SK-N-MC (cell line): ENCODE results near the gene RBMS3.

Experiments used
- DNase-seq: peaks from one replicate; pipeline ENCODE4 v3.0.0-alpha.2; 2011; ENCODE audit warnings: low read depth, low spot score
- H3K27ac ChIP-seq: fragments of 200-600 bp; sonication (generic); 2 replicates; pipeline ENCODE4 v1.5.1; 2016; ENCODE audit warnings: mixed run types
- H3K36me3 ChIP-seq: fragments of 200-600 bp; sonication (generic); 2 replicates; pipeline ENCODE4 v1.6.1; 2017; ENCODE audit warnings: antibody characterized with exemption, low read length, mixed read lengths; ENCODE audit not compliant: insufficient read depth
- H3K4me3 ChIP-seq: fragments of 200-600 bp; sonication (generic); 2 replicates; pipeline ENCODE4 v1.5.1; 2016
- H3K9ac ChIP-seq: fragments of 200-600 bp; sonication (generic); 2 replicates; pipeline ENCODE4 v1.8.0; 2017; ENCODE audit warnings: mixed run types, mixed read lengths; ENCODE audit not compliant: insufficient read length
- H3K9me3 ChIP-seq: fragments of 200-600 bp; sonication (generic); 2 replicates; pipeline ENCODE4 v1.6.1; 2017; ENCODE audit warnings: low read depth, mild to moderate bottlenecking, antibody characterized with exemption, low read length, moderate library complexity, mixed read lengths
- EZH2 ChIP-seq: fragments of 200-600 bp; sonication (generic); IDR thresholded peaks from one replicate; pipeline ENCODE4 v1.6.1; 2017; ENCODE audit warnings: antibody characterized with exemption
- FOXP2 ChIP-seq: optimal IDR thresholded peaks from 2 replicates; pipeline ENCODE3; 2011; ENCODE audit warnings: mild to moderate bottlenecking, moderate library complexity; ENCODE audit not compliant: insufficient read depth; ENCODE audit errors: extremely low read length, control extremely low read depth
- POLR2AphosphoS5 ChIP-seq: IDR thresholded peaks from 2 replicates; pipeline ENCODE4 v1.6.1; 2012; ENCODE audit warnings: mild to moderate bottlenecking, low read depth, low read length, borderline replicate concordance

The RBMS3 gene

GRCh38 chr3:29922992-29923746, 642.3 kb downstream of the RBMS3 start:
- H3K9me3 ChIP-seq: no peaks in the 10 kb centered on the region
- H3K36me3 ChIP-seq: no peaks in the 10 kb centered on the region
- no peak for DNase-seq
- no peak overlapping the region for H3K27ac ChIP-seq
- H3K9ac ChIP-seq: no peak overlapping the region
- H3K4me3 ChIP-seq: no peak overlapping the region
- no peak for TF ChIP-seq EZH2
- TF ChIP-seq POLR2AphosphoS5: no peak
- no peak for TF ChIP-seq FOXP2

DNA sequence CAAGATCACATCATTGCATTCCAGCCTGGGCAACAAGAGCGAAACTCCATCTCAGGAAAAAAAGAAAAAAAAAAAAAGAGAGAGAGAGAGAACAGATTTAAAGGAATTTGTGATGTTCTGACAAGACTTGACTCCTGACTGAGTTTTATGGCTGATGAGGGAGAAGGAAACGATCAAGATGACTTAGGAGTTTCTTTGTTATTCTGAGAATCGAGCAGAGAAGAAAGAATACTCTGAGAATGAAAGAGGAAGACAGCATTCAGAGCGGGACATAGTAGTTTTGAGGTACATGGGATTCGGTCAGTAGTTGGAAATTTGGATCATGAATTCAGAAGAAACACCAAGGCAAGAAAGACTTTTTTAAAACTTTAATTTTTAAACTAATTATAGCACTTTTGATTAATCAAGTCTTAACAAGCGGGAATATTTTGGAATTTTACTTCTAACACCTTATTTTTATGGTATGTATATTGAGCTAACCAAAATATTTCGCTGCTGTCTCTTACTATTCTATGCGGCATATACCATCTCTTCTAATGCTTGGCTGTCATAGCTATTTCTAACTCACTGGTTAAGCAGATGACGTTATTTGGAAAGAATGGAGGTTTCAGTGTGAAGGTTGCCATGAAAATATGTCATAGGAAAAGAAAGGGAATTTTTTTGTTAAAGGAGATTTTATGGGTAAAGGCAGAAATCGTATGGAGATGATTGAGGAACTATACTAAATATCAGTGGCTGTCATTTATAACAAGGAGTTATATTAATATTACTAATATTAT, 644.1 kb downstream of the RBMS3 start:
- no peak for DNase-seq
- no peak overlapping the region for H3K4me3 ChIP-seq
- H3K27ac ChIP-seq: no peak overlapping the region
- no peaks in the 10 kb centered on the region for H3K9me3 ChIP-seq
- TF ChIP-seq EZH2 (no peak), FOXP2 (no peak), POLR2AphosphoS5 (no peak)
- no peaks in the 10 kb centered on the region for H3K36me3 ChIP-seq
- H3K9ac ChIP-seq: no peak overlapping the region

GRCh38 chr3:29926378-29926777, 645.5 kb downstream of the RBMS3 start:
- no peak overlapping the region for H3K4me3 ChIP-seq
- no peaks in the 10 kb centered on the region for H3K36me3 ChIP-seq
- TF ChIP-seq POLR2AphosphoS5 (no peak), FOXP2 (no peak), EZH2 (no peak)
- H3K27ac ChIP-seq: no peak overlapping the region
- no peak for DNase-seq
- H3K9me3 ChIP-seq: no peaks in the 10 kb centered on the region
- H3K9ac ChIP-seq: no peak overlapping the region

- DNase-seq: no peak
- no peaks in the 10 kb centered on the region for H3K36me3 ChIP-seq
- TF ChIP-seq FOXP2 (no peak), EZH2 (no peak), POLR2AphosphoS5 (no peak)
These were observed 651.9 kb downstream of the RBMS3 start for GRCh38 chr3:29932696-29933325.

DNA sequence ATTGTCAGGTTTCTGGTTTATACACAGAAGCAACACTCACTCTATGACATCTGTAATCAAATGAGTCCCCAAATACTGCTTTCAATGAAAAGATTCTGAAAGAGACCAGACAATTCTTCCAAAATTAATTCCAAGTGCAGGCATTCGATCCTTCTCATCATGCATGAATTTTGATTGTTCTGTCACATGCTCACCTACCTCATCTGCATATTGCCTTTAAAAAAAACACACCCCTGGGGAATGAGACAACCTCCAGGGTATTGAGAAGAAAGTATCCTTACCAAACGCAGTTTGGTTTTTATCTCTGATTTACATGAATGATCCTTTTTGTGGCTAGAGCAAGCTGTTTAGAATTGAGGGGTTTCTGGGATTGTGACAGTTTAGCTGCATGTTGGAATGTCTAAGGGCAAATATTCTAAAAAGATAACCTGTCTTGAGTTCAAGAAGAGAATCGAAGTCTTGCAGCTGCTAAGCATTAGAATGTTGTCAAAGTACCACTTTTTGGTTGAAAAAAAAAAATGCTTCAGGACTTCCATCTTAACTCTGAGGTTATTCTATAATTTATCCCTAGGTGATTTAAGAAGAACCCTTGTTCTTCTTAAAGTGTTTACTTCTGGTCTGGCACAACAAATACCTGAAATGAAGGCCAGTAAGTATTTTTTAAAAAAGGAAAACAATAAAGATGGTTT, 653.1 kb downstream of the RBMS3 start:
- Histone ChIP-seq H3K9me3 (no peaks in the 10 kb centered on the region), H3K9ac (no peak overlapping the region), H3K36me3 (no peaks in the 10 kb centered on the region), H3K4me3 (no peak overlapping the region), H3K27ac (no peak overlapping the region)
- TF ChIP-seq EZH2: no peak
- TF ChIP-seq POLR2AphosphoS5: no peak
- no peak for TF ChIP-seq FOXP2
- DNase-seq: no peak

More at GRCh38 chr3:29932696-29933325, 651.9 kb downstream of the RBMS3 start:
- no peak overlapping the region for H3K9ac ChIP-seq
- no peaks in the 10 kb centered on the region for H3K9me3 ChIP-seq
- no peak overlapping the region for H3K27ac ChIP-seq
- H3K4me3 ChIP-seq: no peak overlapping the region

DNA sequence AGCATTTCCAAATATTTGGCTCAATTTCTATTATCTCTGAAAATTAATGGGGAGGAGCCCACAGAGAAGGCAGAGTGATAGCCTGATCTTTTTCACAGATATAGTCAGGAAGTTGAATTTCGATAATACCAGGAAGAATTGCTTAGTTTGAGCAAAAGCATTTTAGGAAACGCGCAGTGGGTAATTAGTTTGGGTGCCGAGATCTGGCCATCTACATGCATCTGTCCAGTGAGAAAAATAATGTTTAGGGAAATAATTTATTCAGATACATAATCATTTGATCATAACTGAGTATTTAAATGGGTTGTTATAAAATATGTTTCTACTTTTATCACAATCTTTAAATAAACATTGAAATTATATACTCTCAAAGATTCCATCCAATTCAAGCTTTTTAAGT, 653.9 kb downstream of the RBMS3 start:
- Histone ChIP-seq H3K4me3 (no peak overlapping the region), H3K36me3 (no peaks in the 10 kb centered on the region), H3K9me3 (no peaks in the 10 kb centered on the region), H3K9ac (no peak overlapping the region), H3K27ac (no peak overlapping the region)
- no peak for DNase-seq
- TF ChIP-seq EZH2: no peak
- TF ChIP-seq FOXP2: no peak
- no peak for TF ChIP-seq POLR2AphosphoS5

DNA sequence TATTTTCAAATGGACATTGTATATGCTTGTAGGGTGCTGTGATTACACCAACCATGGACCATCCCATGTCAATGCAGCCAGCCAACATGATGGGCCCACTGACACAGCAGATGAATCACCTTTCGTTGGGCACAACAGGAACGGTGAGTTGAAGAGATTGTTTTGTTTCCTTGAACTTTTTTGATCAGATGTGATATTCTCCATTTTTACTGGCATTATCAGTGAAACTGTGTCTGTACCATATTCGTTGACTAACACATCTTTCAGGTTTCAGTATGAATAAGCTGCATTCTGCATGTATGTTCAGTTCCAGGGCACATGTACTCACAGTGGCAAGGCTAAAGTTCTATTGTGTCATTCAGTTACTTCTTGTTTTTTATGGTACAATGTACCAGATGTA, 655.2 kb downstream of the RBMS3 start:
- no peak overlapping the region for H3K27ac ChIP-seq

More for the DNA sequence above, 655.2 kb downstream of the RBMS3 start:
- H3K9me3 ChIP-seq: no peaks in the 10 kb centered on the region
- no peak for DNase-seq
- TF ChIP-seq EZH2 (no peak), POLR2AphosphoS5 (no peak), FOXP2 (no peak)
- H3K9ac ChIP-seq: no peak overlapping the region
- no peak overlapping the region for H3K4me3 ChIP-seq
- H3K36me3 ChIP-seq: no peaks in the 10 kb centered on the region
